Loucy (cell line): Measurements from ENCODE around the gene VAV2.

Experiments
- CTCF ChIP-seq: fragments of 200-600 bp; sonication (generic); conservative IDR thresholded peaks from 2 replicates; pipeline ENCODE4 v1.5.1; 2014; ENCODE audit warnings: mild to moderate bottlenecking, antibody characterized with exemption, low read length
- EZH2phosphoT487 ChIP-seq: fragments of 200-600 bp; IDR thresholded peaks from 2 replicates; pipeline ENCODE4 v1.6.1; 2018; ENCODE audit warnings: antibody characterized with exemption, mild to moderate bottlenecking, moderate library complexity, borderline replicate concordance

GRCh38 chr9:133742849-133743444 lies 249.2 kb downstream of the VAV2 start:
- peak; percentile 100 for TF ChIP-seq CTCF
- TF ChIP-seq EZH2phosphoT487, result no peak
